Upper lobe of left lung (tissue), 6 donors: Measurements from ENCODE around the gene GPR173. TPM values are rescaled to one million over a fixed set of nuclear protein-coding genes. Genes with fewer than 3 reads are reported as not detected.

Experiments
- ATAC-seq, 2 donors: fragments of 200-7000 bp; cut with Tn5 transposase; one replicate each; pipeline ENCODE4 v1.9.1; 2022; ENCODE audit warnings: mild to moderate bottlenecking in 2 of 2, moderate library complexity in 2 of 2; ENCODE audit not compliant: low FRiP score in 2 of 2
- DNase-seq, 2 donors: peaks; one replicate each; pipeline ENCODE4 v3.0.0-alpha.2; 2019 to 2020
- H3K27ac ChIP-seq, 4 donors: fragments of 200-600 bp; sonication (generic); one replicate each; pipeline ENCODE4 v1.5.1; 2016 to 2019
- H3K27me3 ChIP-seq, 4 donors: fragments of 200-600 bp; sonication (generic); one replicate each; pipeline ENCODE4 v1.5.1; 2017 to 2019
- H3K36me3 ChIP-seq, 4 donors: fragments of 200-600 bp; sonication (generic); one replicate each; pipeline ENCODE4 v1.5.1; 2016 to 2019
- H3K4me1 ChIP-seq, 4 donors: fragments of 200-600 bp; sonication (generic); one replicate each; pipeline ENCODE4 v1.5.1; 2018 to 2019
- H3K4me3 ChIP-seq, 4 donors: fragments of 200-600 bp; sonication (generic); one replicate each; pipeline ENCODE4 v1.5.1; 2017 to 2019; ENCODE audit warnings: mild to moderate bottlenecking in 2 of 4, moderate library complexity in 1 of 4
- H3K9me3 ChIP-seq, 4 donors: fragments of 200-600 bp; sonication (generic); one replicate each; pipeline ENCODE4 v1.5.1; 2018 to 2019
- EP300 ChIP-seq, 4 donors: sonication (generic); formaldehyde crosslinking; IDR thresholded peaks; one replicate each; pipeline ENCODE4 v1.5.1; 2017; ENCODE audit warnings: antibody characterized with exemption in 4 of 4, control low read depth in 2 of 4
- POLR2A ChIP-seq, 4 donors: fragments of 450-650 bp; IDR thresholded peaks; one replicate each; pipeline ENCODE4 v1.5.1; 2016 to 2017; ENCODE audit warnings: antibody characterized with exemption in 4 of 4, mild to moderate bottlenecking in 2 of 4
- POLR2AphosphoS5 ChIP-seq, 2 donors: sonication (generic); formaldehyde crosslinking; IDR thresholded peaks; one replicate each; pipeline ENCODE4 v1.5.1; 2017; ENCODE audit warnings: antibody characterized with exemption in 2 of 2
- WGBS, 2 donors: methylation state at CpG; one replicate each; pipeline ENCODE4 v1.1.5; 2017 to 2018; 5-methylcytosine and 5-hydroxymethylcytosine counted together
- total RNA-seq, 6 donors: library from RNA; depleted of rRNA in 4 of 6; stranded (reverse); fragments of >200 nt in 4 of 6; gene quantifications; one replicate each; pipeline versions ENCODE4 v1.1.0 to v1.2.1, GENCODE V29; 2016 to 2021
- TF ChIP-seq, protein P1 (sequence below), 6 experiments: fragments of 450-650 bp in 4 of 6; fragments of 200-600 bp in 2 of 6; sonication (generic) in 2 of 6; IDR thresholded peaks; one replicate each; pipeline ENCODE4 v1.5.1; 2016 to 2019; ENCODE audit warnings: antibody characterized with exemption in 6 of 6
- donor health status: DM: no; HTN: no; CAD: no; lungs with moderate emphysema.
- donor health status: DM: no; HTN: yes; CAD: no; lungs with severe emphysema.

Gene GPR173
- total RNA-seq, 6 donors from 2014 or later, result 0.46 to 1.3 (median 0.95) TPM

DNA sequence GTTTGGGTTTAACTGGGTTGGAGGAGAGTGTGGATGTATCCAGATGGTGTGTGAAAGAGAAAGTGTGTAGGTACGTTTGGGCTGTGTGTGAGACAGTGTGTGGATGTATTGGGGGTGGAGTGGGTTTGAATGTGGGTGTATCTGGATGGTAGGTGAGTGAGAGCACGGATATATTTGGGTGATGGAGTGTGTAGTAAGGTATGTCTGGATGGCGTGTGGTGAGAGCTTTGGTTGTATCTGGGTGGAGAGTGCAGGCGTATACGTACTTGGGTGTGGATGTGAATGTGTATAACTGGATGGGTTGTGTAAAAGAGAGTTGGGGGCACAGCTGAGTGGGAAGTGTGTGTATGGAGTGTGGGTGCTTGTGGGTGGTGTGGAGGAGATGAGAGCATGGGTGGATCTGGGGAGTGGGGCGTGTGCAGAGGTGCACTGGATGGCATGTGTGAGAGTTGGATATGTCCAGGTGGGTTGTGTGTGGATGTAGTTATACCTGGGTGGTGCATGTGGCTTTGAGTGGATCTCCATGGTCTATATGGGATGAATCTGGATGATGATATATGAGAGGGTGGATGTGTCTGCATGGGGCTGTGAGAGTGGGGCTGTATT lies 6.8 kb downstream of the GPR173 start:
- Histone ChIP-seq H3K4me1 (no peaks in the 10 kb centered on the region), H3K9me3 (no peaks in the 10 kb centered on the region), H3K27ac (no peak overlapping the region), H3K36me3 (no peaks in the 10 kb centered on the region), H3K27me3 (no peaks in the 10 kb centered on the region), H3K4me3 (no peak overlapping the region)
- ATAC-seq, result peak in 1 of 2 donors; percentile 8
- WGBS, 2 donors, result 76 to 91% methylated on average over 6 of the region's 6 CpGs
- DNase-seq, result no peak
- TF ChIP-seq POLR2A (IDR thresholded peaks at IDR 0.05), result no peak
- no peak for TF ChIP-seq EP300 (IDR thresholded peaks at IDR 0.05)
- TF ChIP-seq, protein P1, sequence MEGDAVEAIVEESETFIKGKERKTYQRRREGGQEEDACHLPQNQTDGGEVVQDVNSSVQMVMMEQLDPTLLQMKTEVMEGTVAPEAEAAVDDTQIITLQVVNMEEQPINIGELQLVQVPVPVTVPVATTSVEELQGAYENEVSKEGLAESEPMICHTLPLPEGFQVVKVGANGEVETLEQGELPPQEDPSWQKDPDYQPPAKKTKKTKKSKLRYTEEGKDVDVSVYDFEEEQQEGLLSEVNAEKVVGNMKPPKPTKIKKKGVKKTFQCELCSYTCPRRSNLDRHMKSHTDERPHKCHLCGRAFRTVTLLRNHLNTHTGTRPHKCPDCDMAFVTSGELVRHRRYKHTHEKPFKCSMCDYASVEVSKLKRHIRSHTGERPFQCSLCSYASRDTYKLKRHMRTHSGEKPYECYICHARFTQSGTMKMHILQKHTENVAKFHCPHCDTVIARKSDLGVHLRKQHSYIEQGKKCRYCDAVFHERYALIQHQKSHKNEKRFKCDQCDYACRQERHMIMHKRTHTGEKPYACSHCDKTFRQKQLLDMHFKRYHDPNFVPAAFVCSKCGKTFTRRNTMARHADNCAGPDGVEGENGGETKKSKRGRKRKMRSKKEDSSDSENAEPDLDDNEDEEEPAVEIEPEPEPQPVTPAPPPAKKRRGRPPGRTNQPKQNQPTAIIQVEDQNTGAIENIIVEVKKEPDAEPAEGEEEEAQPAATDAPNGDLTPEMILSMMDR (IDR thresholded peaks at IDR 0.05), result no peak
- no peak for TF ChIP-seq POLR2AphosphoS5 (IDR thresholded peaks at IDR 0.05)

- 83 to 87% methylated on average over 4 to 5 of the region's 5 CpGs for WGBS, 2 donors
- Histone ChIP-seq H3K36me3 (no peaks in the 10 kb centered on the region), H3K4me1 (no peaks in the 10 kb centered on the region), H3K27ac (no peak overlapping the region), H3K9me3 (no peaks in the 10 kb centered on the region), H3K4me3 (no peak overlapping the region), H3K27me3 (no peaks in the 10 kb centered on the region)
- TF ChIP-seq POLR2AphosphoS5 (IDR thresholded peaks at IDR 0.05) (no peak), EP300 (IDR thresholded peaks at IDR 0.05) (no peak), POLR2A (IDR thresholded peaks at IDR 0.05) (no peak)
- TF ChIP-seq, protein P1 (IDR thresholded peaks at IDR 0.05), result no peak
- DNase-seq, result no peak
- ATAC-seq, result no peak
Observed at GRCh38 chrX:53056292-53056691, 7.7 kb downstream of the GPR173 start.

- TF ChIP-seq, protein P1 (IDR thresholded peaks at IDR 0.05), result no peak
- no peak for TF ChIP-seq EP300 (IDR thresholded peaks at IDR 0.05)
- TF ChIP-seq POLR2A (IDR thresholded peaks at IDR 0.05), result no peak
- TF ChIP-seq POLR2AphosphoS5 (IDR thresholded peaks at IDR 0.05), result no peak
- Histone ChIP-seq H3K9me3 (no peaks in the 10 kb centered on the region), H3K4me1 (no peaks in the 10 kb centered on the region), H3K27me3 (no peaks in the 10 kb centered on the region), H3K36me3 (no peaks in the 10 kb centered on the region), H3K27ac (no peak overlapping the region), H3K4me3 (no peak overlapping the region)
- ATAC-seq, result no peak
- no peak for DNase-seq
- WGBS, 2 donors, result 63 to 100% methylated on average over 1 of the region's 1 CpG
Observed at GRCh38 chrX:53065104-53065503, 16.5 kb downstream of the GPR173 start.

DNA sequence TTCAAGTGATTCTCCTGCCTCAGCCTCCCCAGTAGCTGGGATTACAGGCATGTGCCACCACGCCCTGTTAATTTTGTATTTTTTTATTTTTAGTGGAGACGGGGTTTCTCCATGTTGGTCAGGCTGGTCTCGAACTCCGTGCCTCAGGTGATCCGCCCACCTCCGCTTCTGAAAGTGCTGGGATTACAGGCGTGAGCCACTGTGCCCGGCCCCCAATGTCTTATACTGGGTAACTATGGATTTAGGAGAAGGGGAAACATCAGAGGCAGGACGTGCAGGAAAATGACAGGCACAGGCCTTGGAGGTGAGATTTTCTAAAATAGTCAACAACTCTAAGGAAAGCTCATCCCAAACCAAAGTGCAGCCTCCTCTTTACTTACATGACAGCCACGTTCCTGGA lies 22.5 kb downstream of the GPR173 start:
- no peak for TF ChIP-seq EP300 (IDR thresholded peaks at IDR 0.05)
- TF ChIP-seq, protein P1 (IDR thresholded peaks at IDR 0.05), result no peak
- TF ChIP-seq POLR2AphosphoS5 (IDR thresholded peaks at IDR 0.05), result no peak
- TF ChIP-seq POLR2A (IDR thresholded peaks at IDR 0.05), result no peak
- no peak for DNase-seq
- no peak for ATAC-seq
- Histone ChIP-seq H3K36me3 (no peaks in the 10 kb centered on the region), H3K4me3 (no peak overlapping the region), H3K27ac (no peak overlapping the region), H3K4me1 (peaks cover 0 to 10% (median 0%) of the 10 kb centered on the region in 4 donors), H3K27me3 (no peaks in the 10 kb centered on the region), H3K9me3 (no peaks in the 10 kb centered on the region)
- 85 to 88% methylated on average over 10 of the region's 10 CpGs for WGBS, 2 donors
